HFFc6 (cell line): ENCODE data around the gene CACNA1C. TPM values are rescaled to one million over a fixed set of nuclear protein-coding genes. Genes with fewer than 3 reads are reported as not detected.

Source experiments
- DNase-seq: peaks from one replicate; pipeline ENCODE4 v3.0.0-alpha.2; 2018
- H3K27ac Mint-ChIP-seq: 2 replicates; pipeline ENCODE4 v1.8.0; 2020; ENCODE audit warnings: mild to moderate bottlenecking, mixed read lengths
- H3K27me3 Mint-ChIP-seq: 2 replicates; pipeline ENCODE4 v1.8.0; 2021; ENCODE audit warnings: mild to moderate bottlenecking, moderate library complexity, mixed read lengths; ENCODE audit not compliant: insufficient read depth
- H3K36me3 Mint-ChIP-seq: 2 replicates; pipeline ENCODE4 v1.8.0; 2021; ENCODE audit warnings: low read depth, mixed read lengths
- H3K4me1 Mint-ChIP-seq: 2 replicates; pipeline ENCODE4 v1.8.0; 2020; ENCODE audit warnings: low read depth, mixed read lengths
- H3K4me3 Mint-ChIP-seq: 2 replicates; pipeline ENCODE4 v1.8.0; 2020; ENCODE audit warnings: mild to moderate bottlenecking, moderate library complexity, mixed read lengths
- H3K9me3 Mint-ChIP-seq: 2 replicates; pipeline ENCODE4 v1.8.0; 2020; ENCODE audit warnings: mild to moderate bottlenecking, mixed read lengths
- total RNA-seq, 6 experiments: library from RNA; stranded (reverse); fragmentation: NEBNext Ultra II Directional; extraction: Animal tissue kit (Norgen Biotek cat#: 25700); gene quantifications; 2 replicates in 1 of 6; 3 replicates in 5 of 6; pipeline ENCODE4 v1.2.3, GENCODE V29; 2021
- TF ChIP-seq, protein P1 (sequence below): fragments of 200-600 bp; sonication (generic); IDR thresholded peaks from 2 replicates; pipeline ENCODE4 v1.5.0; 2021; ENCODE audit warnings: antibody characterized with exemption, mild to moderate bottlenecking

CACNA1C gene
- total RNA-seq, 6 experiments from 2014 or later: 6.7 to 11.5 (median 10.6) TPM

DNA sequence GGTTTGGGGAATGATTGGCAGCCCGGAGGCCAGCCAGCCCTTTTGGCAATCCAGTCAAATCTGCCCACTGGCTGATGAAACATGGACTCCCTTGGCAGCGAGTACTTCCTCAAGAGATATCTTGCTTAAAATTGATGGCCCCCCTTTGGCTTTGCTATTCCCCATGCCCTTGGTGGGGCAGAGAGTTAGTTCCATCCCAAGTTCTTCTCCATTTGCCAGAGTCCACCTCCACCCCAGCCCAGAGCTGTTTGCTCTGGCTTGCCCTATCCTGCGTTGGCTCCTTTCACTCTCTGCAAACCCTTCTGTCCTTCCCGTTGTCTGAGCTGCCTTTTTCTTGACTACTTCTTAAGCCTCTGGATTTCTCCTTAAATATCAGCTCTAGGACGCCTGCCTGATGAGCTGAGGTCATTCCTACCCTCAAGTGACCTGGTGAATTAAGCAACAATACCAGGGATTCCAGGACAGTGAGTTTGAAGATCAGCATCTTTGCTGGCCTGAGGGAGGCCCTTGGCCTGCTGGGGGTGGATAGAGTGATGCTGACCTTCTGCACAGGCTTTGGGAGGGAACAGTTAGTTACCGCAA, 212.0 kb downstream of the CACNA1C start:
- H3K4me3 Mint-ChIP-seq: peak overlapping the region; percentile 64
- no peaks in the 10 kb centered on the region for H3K36me3 Mint-ChIP-seq
- H3K9me3 Mint-ChIP-seq: no peaks in the 10 kb centered on the region
- TF ChIP-seq, protein P1, sequence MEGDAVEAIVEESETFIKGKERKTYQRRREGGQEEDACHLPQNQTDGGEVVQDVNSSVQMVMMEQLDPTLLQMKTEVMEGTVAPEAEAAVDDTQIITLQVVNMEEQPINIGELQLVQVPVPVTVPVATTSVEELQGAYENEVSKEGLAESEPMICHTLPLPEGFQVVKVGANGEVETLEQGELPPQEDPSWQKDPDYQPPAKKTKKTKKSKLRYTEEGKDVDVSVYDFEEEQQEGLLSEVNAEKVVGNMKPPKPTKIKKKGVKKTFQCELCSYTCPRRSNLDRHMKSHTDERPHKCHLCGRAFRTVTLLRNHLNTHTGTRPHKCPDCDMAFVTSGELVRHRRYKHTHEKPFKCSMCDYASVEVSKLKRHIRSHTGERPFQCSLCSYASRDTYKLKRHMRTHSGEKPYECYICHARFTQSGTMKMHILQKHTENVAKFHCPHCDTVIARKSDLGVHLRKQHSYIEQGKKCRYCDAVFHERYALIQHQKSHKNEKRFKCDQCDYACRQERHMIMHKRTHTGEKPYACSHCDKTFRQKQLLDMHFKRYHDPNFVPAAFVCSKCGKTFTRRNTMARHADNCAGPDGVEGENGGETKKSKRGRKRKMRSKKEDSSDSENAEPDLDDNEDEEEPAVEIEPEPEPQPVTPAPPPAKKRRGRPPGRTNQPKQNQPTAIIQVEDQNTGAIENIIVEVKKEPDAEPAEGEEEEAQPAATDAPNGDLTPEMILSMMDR: no peak
- H3K4me1 Mint-ChIP-seq: peaks cover 4% of the 10 kb centered on the region
- peaks cover 1% of the 10 kb centered on the region; the same call in 1 of the 2 replicates for H3K27me3 Mint-ChIP-seq
- no peak overlapping the region for H3K27ac Mint-ChIP-seq
- peak; percentile 97 for DNase-seq

DNA sequence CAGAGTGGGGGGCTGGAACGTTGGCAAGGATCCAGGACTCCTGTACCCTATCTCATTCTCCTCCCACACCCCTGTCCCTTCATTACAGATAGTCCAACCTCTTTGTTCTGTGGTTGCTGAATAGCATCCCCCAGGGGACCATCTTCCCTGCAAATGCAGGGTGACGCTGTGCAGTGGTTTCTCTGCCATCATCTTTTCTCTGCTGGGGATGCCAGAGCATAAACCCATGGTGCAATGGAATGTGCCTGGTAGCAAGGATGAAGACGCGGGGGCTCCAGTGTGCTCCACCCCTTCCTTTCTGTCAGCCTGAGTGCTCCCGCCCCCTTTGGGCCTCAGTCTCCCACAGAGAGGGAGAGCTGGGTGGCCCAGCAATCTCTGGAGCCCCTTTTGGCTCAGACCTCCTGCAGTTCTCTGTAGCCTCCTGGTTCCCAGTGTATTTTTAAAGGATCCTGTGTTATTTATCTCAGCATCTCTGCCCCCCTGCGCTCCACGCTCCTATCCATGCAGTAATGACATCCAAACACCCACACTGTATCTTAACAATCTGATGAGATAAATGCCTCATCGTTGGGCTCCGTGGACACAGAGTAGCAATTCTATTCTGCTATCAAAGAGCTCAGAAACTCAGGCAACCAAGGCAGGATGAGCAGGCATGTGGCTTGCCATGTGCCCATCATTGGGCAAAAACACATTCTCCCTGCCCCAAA, 212.8 kb downstream of the CACNA1C start:
- H3K9me3 Mint-ChIP-seq: no peaks in the 10 kb centered on the region
- no peak for DNase-seq

DNA sequence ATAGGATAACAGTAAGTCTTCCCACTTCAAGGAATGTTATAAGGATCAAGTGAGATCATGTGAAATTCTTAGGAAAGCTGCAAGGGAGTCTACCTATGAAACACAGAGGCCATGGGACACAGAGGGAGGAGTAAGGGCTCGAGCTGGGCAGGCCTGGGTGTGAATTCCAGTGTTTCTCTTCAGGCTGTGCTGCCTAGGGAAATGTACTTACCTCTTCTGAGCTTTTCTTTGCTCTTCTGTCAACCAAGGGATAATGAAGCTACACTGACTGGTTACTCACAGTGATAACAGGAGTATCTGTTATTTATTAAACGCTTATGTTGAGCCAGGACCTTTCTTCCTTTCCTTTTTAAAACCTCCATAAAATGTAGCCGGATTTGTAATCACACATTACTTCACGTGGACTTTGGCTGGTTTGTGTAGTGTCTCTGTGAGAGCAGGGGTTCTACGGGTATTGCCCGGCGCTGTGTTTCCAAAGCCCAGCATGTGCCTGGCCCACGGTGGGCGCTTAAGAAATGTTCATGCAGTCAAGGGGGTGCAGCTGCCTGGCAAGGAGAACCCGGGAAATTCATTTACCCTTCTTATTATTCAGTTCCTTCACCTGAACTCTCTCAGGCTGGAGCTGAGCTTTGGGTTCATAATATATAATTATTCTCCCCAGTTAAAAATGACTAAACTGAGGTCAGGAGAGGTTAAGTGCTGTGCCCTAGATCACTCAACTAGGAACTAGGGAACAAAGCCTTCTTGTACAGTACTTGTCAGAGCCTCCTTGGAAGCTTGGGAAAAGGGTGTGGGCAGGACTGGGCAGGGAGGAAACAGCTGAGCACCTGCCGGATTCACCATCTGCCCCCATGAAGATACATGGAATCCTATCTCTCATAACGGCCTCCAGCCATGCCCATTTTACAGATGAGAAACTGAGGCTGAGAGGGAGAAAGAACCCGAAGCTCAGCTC, 214.2 kb downstream of the CACNA1C start:
- Mint-ChIP-seq H3K9me3 (no peaks in the 10 kb centered on the region), H3K27ac (peak overlapping the region; percentile 99), H3K36me3 (no peaks in the 10 kb centered on the region), H3K4me1 (peaks cover 2% of the 10 kb centered on the region), H3K4me3 (peak overlapping the region; percentile 79), H3K27me3 (no peaks in the 10 kb centered on the region)
- TF ChIP-seq, protein P1: no peak
- DNase-seq: no peak

More for the DNA sequence above, 212.8 kb downstream of the CACNA1C start:
- no peak overlapping the region for H3K27ac Mint-ChIP-seq
- no peaks in the 10 kb centered on the region for H3K27me3 Mint-ChIP-seq
- TF ChIP-seq, protein P1: no peak
- no peaks in the 10 kb centered on the region for H3K4me1 Mint-ChIP-seq
- no peaks in the 10 kb centered on the region for H3K36me3 Mint-ChIP-seq
- peak overlapping the region; percentile 64 for H3K4me3 Mint-ChIP-seq

DNA sequence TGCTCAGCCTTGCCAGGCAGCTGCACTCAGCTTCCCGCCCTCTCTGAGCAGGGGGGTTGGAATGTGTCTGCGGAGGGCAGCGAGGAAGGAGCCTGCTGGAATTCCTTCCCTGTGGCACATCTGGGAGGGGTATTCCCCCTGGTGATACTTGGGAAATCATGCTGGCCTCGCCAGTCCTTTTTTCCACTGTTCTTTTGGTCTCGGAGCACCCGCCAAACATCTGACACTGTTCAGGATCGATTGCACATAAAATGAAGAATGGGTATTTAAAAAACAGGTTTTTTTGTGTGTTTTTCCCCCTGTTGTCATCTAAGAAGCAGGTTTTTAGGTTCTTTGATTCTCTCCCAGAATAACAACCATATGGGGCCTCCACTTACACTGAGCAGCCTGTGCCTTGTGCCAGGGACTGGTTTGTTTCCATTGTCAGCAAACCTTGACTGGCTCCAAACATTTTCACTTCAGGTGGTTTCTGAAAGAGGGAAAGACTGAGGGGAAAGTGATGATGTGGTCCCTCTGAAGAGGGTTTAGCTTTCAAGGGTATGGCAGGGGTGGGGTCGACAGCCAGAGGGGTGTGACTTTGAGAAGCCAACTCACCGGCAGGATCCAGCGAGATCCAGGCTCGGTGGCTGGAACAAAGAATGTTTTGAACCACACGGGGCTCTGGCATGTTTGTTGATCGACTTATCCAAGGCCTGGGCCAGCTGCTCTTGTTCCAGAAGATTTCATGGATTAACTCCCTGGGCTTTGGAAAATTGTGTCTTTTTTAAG, 215.1 kb downstream of the CACNA1C start:
- H3K9me3 Mint-ChIP-seq: no peaks in the 10 kb centered on the region
- peak overlapping the region; percentile 99 for H3K27ac Mint-ChIP-seq
- no peaks in the 10 kb centered on the region for H3K27me3 Mint-ChIP-seq
- H3K36me3 Mint-ChIP-seq: no peaks in the 10 kb centered on the region
- TF ChIP-seq, protein P1: no peak
- peak overlapping the region; percentile 79 for H3K4me3 Mint-ChIP-seq
- no peak for DNase-seq
- H3K4me1 Mint-ChIP-seq: peaks cover 11% of the 10 kb centered on the region
